Keratinocyte (primary cell): ENCODE results near the gene RYR2. TPM values are rescaled to one million over a fixed set of nuclear protein-coding genes. Genes with fewer than 3 reads are reported as not detected.

Experiments
- DNase-seq: peaks from one replicate; pipeline ENCODE4 v3.0.0-alpha.2; 2011; ENCODE audit warnings: low read depth, missing footprints, low spot score
- FAIRE-seq: peaks from 2 replicates; lab custom pipeline; 2011; peaks lifted over from hg19 to GRCh38; lab: Jason Lieb, UNC
- H2AFZ ChIP-seq: 2 replicates; pipeline ENCODE4 v1.6.0; 2012; ENCODE audit warnings: low read length, control low read depth, inconsistent platforms; ENCODE audit not compliant: control insufficient read depth
- H3K27ac ChIP-seq: 2 replicates; pipeline ENCODE4 v1.5.1; 2011; ENCODE audit warnings: low read length; ENCODE audit not compliant: control insufficient read depth, insufficient read depth
- H3K27me3 ChIP-seq: 3 replicates; pipeline ENCODE4 v1.6.0; 2011; ENCODE audit warnings: low read length; ENCODE audit not compliant: control insufficient read depth, insufficient read depth; ENCODE audit errors: extremely low read depth
- H3K36me3 ChIP-seq, 2 experiments: 2 replicates in 1 of 2; 3 replicates in 1 of 2; pipeline ENCODE4 v1.5.1; 2011; ENCODE audit warnings: low read length in 2 of 2, mild to moderate bottlenecking in 1 of 2; ENCODE audit not compliant: control insufficient read depth in 2 of 2, insufficient read depth in 2 of 2; ENCODE audit errors: extremely low read depth in 1 of 2
- H3K4me1 ChIP-seq: 3 replicates; pipeline ENCODE4 v1.5.1; 2011; ENCODE audit warnings: low read length; ENCODE audit not compliant: control insufficient read depth, insufficient read depth; ENCODE audit errors: extremely low read depth
- H3K4me2 ChIP-seq: 3 replicates; pipeline ENCODE4 v1.6.0; 2011; ENCODE audit warnings: low read depth, low read length; ENCODE audit not compliant: control insufficient read depth, insufficient read depth; ENCODE audit errors: extremely low read depth
- H3K4me3 ChIP-seq, 3 experiments: fragments of 200-600 bp in 1 of 3; sonication (generic) in 1 of 3; 2 replicates in 2 of 3; 3 replicates in 1 of 3; pipeline ENCODE4 v1.5.1; 2011 to 2016; ENCODE audit warnings: low read length in 3 of 3, mild to moderate bottlenecking in 3 of 3, control low read depth in 2 of 3, inconsistent platforms in 1 of 3, low read depth in 1 of 3, mixed read lengths in 1 of 3, mixed run types in 1 of 3, moderate library complexity in 1 of 3; ENCODE audit not compliant: control insufficient read depth in 2 of 3, insufficient read depth in 2 of 3; ENCODE audit errors: extremely low read depth in 1 of 3
- H3K79me2 ChIP-seq: 2 replicates; pipeline ENCODE4 v1.6.0; 2012; ENCODE audit warnings: low read length; ENCODE audit not compliant: control insufficient read depth, insufficient read depth
- H3K9ac ChIP-seq: 3 replicates; pipeline ENCODE4 v1.6.0; 2011; ENCODE audit warnings: low read length; ENCODE audit not compliant: control insufficient read depth, insufficient read depth; ENCODE audit errors: extremely low read depth
- H3K9me1 ChIP-seq: 3 replicates; pipeline ENCODE4 v1.6.0; 2011; ENCODE audit warnings: low read length; ENCODE audit not compliant: control insufficient read depth, insufficient read depth; ENCODE audit errors: extremely low read depth
- H3K9me3 ChIP-seq: 2 replicates; pipeline ENCODE4 v1.5.1; 2012; ENCODE audit warnings: low read depth, low read length; ENCODE audit not compliant: control insufficient read depth
- H4K20me1 ChIP-seq: 3 replicates; pipeline ENCODE4 v1.6.0; 2011; ENCODE audit warnings: low read length; ENCODE audit not compliant: control insufficient read depth, insufficient read depth; ENCODE audit errors: extremely low read depth
- EZH2 ChIP-seq: IDR thresholded peaks from one replicate; pipeline ENCODE4 v1.6.1; 2012; ENCODE audit warnings: inconsistent platforms, mild to moderate bottlenecking, low read length, moderate library complexity
- dilution Hi-C: fragments of 300-500 bp; cut with MboI; formaldehyde crosslinking; loops from one replicate; pipeline ENCODE4 v1.7.0; 2020; ENCODE audit warnings: low sequenced_read_pairs; ENCODE audit not compliant: extremely low pct_ligation_motif_present
- polyA plus RNA-seq, 5 experiments: library from polyadenylated mRNA; depleted of rRNA in 3 of 5; stranded (reverse) in 3 of 5; stranded (forward) in 1 of 5; unstranded in 1 of 5; fragments of >200 nt; gene quantifications; 1 replicate in 1 of 5; 2 replicates in 3 of 5; 3 replicates in 1 of 5; pipeline versions ENCODE4 v1.2.1 to v1.2.3, GENCODE V29; 2011 to 2012; ENCODE audit warnings: missing spikeins in 2 of 5, low read depth in 1 of 5, low replicate concordance in 1 of 5
- TF ChIP-seq, protein P1 (sequence below), 3 experiments: IDR thresholded peaks in 1 of 3; conservative IDR thresholded peaks in 1 of 3; optimal IDR thresholded peaks in 1 of 3; 2 replicates in 2 of 3; 3 replicates in 1 of 3; pipeline versions ENCODE3 to v1.5.1; 2011; ENCODE audit warnings: low read length in 3 of 3, mild to moderate bottlenecking in 3 of 3, moderate library complexity in 2 of 3, control low read depth in 1 of 3, inconsistent platforms in 1 of 3; ENCODE audit not compliant: insufficient read depth in 2 of 3; ENCODE audit errors: extremely low read depth in 1 of 3

The RYR2 gene
- polyA plus RNA-seq, 1 donor (not counting 4 experiments of a cell fraction or from before 2014, with no cell fraction given) = 0.05 TPM

DNA sequence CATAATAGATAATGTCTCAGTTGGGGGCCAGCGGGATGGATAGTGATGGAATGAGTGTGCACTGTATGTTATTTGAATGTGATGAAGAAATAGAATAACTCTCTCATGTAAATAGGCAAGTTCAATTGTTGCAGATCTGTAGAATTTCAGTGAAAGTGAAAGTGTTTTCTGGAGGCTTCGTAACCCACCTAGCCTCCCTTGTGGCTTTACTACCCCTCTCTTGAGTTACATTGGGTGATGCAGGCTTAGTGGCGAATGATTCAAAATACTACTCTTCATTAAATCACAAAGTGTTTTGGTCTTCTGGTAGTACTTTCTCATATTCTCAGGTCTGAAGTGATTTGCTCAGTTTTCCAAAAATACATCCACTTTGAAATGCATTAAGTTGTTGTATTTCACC lies 436.9 kb downstream of the RYR2 start:
- no peak overlapping the region for H3K4me2 ChIP-seq
- FAIRE-seq = no peak
- H3K9me3 ChIP-seq = no peaks in the 10 kb centered on the region

DNA sequence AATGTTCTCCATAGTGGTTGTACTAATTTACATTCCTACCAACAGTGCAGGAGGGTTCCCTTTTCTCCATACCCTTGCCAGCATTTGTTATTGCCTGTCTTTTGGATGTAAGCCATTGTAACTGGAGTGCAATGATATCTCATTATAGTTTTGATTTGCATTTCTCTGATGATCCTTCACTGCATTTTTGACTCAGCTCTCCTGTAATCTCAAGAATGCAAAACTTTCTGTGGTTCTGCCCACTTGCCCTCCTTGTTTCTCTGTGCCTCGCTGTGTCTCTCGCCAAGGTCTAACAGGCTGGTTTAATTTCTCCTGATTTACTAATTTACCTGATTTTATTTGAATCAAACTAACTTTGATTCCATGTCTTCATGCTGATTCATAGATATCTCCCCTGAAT lies 440.8 kb downstream of the RYR2 start:
- Histone ChIP-seq H3K27me3 (no peaks in the 10 kb centered on the region), H3K9me3 (peaks cover 3% of the 10 kb centered on the region), H3K4me1 (no peaks in the 10 kb centered on the region), H3K36me3 (no peaks in the 10 kb centered on the region), H3K9me1 (no peaks in the 10 kb centered on the region), H3K79me2 (no peaks in the 10 kb centered on the region), H3K9ac (no peak overlapping the region), H4K20me1 (no peaks in the 10 kb centered on the region), H3K27ac (no peak overlapping the region), H3K4me3 (no peak overlapping the region), H2AFZ (no peak overlapping the region), H3K4me2 (no peak overlapping the region)
- dilution Hi-C loops = no loop called here
- DNase-seq (no peak), FAIRE-seq (no peak)
- TF ChIP-seq, protein P1, sequence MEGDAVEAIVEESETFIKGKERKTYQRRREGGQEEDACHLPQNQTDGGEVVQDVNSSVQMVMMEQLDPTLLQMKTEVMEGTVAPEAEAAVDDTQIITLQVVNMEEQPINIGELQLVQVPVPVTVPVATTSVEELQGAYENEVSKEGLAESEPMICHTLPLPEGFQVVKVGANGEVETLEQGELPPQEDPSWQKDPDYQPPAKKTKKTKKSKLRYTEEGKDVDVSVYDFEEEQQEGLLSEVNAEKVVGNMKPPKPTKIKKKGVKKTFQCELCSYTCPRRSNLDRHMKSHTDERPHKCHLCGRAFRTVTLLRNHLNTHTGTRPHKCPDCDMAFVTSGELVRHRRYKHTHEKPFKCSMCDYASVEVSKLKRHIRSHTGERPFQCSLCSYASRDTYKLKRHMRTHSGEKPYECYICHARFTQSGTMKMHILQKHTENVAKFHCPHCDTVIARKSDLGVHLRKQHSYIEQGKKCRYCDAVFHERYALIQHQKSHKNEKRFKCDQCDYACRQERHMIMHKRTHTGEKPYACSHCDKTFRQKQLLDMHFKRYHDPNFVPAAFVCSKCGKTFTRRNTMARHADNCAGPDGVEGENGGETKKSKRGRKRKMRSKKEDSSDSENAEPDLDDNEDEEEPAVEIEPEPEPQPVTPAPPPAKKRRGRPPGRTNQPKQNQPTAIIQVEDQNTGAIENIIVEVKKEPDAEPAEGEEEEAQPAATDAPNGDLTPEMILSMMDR (optimal IDR thresholded peaks at IDR 0.05 in 1 of 3, IDR thresholded peaks at IDR 0.05 in 1 of 3, conservative IDR thresholded peaks at IDR 0.05 in 1 of 3; ENCODE audit: extremely low read depth in 1 of 3, insufficient read depth in 2 of 3, low read length in 3 of 3) = no peak
- TF ChIP-seq EZH2 = no peak

More for the DNA sequence above, 436.9 kb downstream of the RYR2 start:
- Histone ChIP-seq H3K4me3 (no peak overlapping the region), H3K27ac (no peak overlapping the region), H4K20me1 (no peaks in the 10 kb centered on the region), H3K9ac (no peak overlapping the region), H3K4me1 (no peaks in the 10 kb centered on the region), H2AFZ (no peak overlapping the region), H3K9me1 (no peaks in the 10 kb centered on the region), H3K36me3 (no peaks in the 10 kb centered on the region), H3K79me2 (no peaks in the 10 kb centered on the region), H3K27me3 (no peaks in the 10 kb centered on the region)
- no peak for TF ChIP-seq EZH2
- DNase-seq = no peak
- dilution Hi-C loops = no loop called here

DNA sequence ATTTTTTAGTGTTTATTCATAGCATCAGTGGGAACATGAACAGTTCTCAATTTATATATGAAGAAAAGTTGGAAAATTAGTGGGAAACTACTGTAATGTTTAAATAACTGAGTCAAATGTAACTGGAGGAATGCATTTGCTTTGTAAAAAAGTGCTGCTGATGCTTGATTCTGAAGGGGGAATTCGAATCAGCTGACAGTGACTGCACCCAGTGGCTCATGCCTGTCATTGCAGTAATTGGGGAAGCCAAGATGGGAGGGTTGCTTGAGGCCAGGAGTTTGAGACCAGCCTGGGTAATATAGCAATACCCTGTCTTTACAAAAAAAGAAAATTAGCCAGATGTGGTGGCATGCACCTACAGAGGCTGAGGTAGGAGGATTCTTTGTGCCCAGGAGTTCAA lies 450.4 kb downstream of the RYR2 start:
- dilution Hi-C loops = no loop called here
- no peak overlapping the region for H3K4me2 ChIP-seq
- no peaks in the 10 kb centered on the region for H3K9me3 ChIP-seq
- H2AFZ ChIP-seq = no peak overlapping the region
- no peak for DNase-seq
- no peaks in the 10 kb centered on the region for H3K36me3 ChIP-seq
- H3K9me1 ChIP-seq = no peaks in the 10 kb centered on the region
- no peaks in the 10 kb centered on the region for H4K20me1 ChIP-seq
- FAIRE-seq = no peak
- no peaks in the 10 kb centered on the region for H3K79me2 ChIP-seq
- H3K27ac ChIP-seq = no peak overlapping the region
- no peaks in the 10 kb centered on the region for H3K27me3 ChIP-seq
- H3K4me1 ChIP-seq = no peaks in the 10 kb centered on the region
- TF ChIP-seq, protein P1 (optimal IDR thresholded peaks at IDR 0.05 in 1 of 3, IDR thresholded peaks at IDR 0.05 in 1 of 3, conservative IDR thresholded peaks at IDR 0.05 in 1 of 3; ENCODE audit: extremely low read depth in 1 of 3, insufficient read depth in 2 of 3, low read length in 3 of 3) = no peak
- no peak for TF ChIP-seq EZH2
- H3K9ac ChIP-seq = no peak overlapping the region
- no peak overlapping the region for H3K4me3 ChIP-seq
